HepG2 (cell line): ENCODE data around the gene VWA1. TPM values are rescaled to one million over a fixed set of nuclear protein-coding genes. Genes with fewer than 3 reads are reported as not detected.

Experiments used
- GPN1 ChIP-seq: sonication (generic); formaldehyde crosslinking; IDR thresholded peaks from 2 replicates; pipeline ENCODE4 v1.5.1; 2020; ENCODE audit warnings: missing genetic modification reagents, borderline replicate concordance
- MIER2 ChIP-seq: IDR thresholded peaks from 2 replicates; pipeline ENCODE4 v1.6.1; 2016; ENCODE audit warnings: missing biosample characterization, missing genetic modification reagents
- ZNF451 ChIP-seq: sonication (generic); formaldehyde crosslinking; IDR thresholded peaks from 2 replicates; pipeline ENCODE4 v1.5.0; 2020; ENCODE audit warnings: mild to moderate bottlenecking, missing genetic modification reagents
- ZNF839 ChIP-seq: sonication (generic); formaldehyde crosslinking; IDR thresholded peaks from 2 replicates; pipeline ENCODE4 v1.4.0; 2020; ENCODE audit warnings: missing genetic modification reagents, mild to moderate bottlenecking, borderline replicate concordance
- polyA plus RNA-seq, 8 experiments: library from polyadenylated mRNA; depleted of rRNA in 3 of 8; stranded (reverse) in 7 of 8; unstranded in 1 of 8; fragments of >200 nt; fragmentation: Illumina TruSeq in 4 of 8; extraction: Trizol in 4 of 8; gene quantifications; 2 replicates each; pipeline versions ENCODE4 v1.2.1 to v1.2.3, GENCODE V29; 2011 to 2016; ENCODE audit warnings: low read depth in 4 of 8, missing spikeins in 1 of 8, mixed read lengths in 1 of 8; ENCODE audit not compliant: insufficient read depth in 1 of 8
- total RNA-seq, 5 experiments: library from RNA; depleted of rRNA; stranded (reverse); fragments of >200 nt; fragmentation: Illumina TruSeq; extraction: Trizol; gene quantifications; 2 replicates each; pipeline ENCODE4 v1.2.3, GENCODE V29; 2016; ENCODE audit warnings: low read depth in 1 of 5
- TF ChIP-seq, protein P1 (sequence below): sonication (generic); formaldehyde crosslinking; IDR thresholded peaks from 2 replicates; pipeline ENCODE4 v1.4.0; 2020; ENCODE audit warnings: mild to moderate bottlenecking, missing genetic modification reagents
- TF ChIP-seq, protein P2 (sequence below): IDR thresholded peaks from 2 replicates; pipeline ENCODE4 v1.4.0; 2020; ENCODE audit warnings: mild to moderate bottlenecking, missing genetic modification reagents
- TF ChIP-seq, protein P3 (sequence below): sonication (generic); formaldehyde crosslinking; IDR thresholded peaks from 2 replicates; pipeline ENCODE4 v1.4.0; 2020; ENCODE audit warnings: mild to moderate bottlenecking, missing genetic modification reagents
- TF ChIP-seq, protein P4 (sequence below), 2 experiments: sonication (generic) in 1 of 2; formaldehyde crosslinking in 1 of 2; IDR thresholded peaks; 2 replicates each; pipeline versions ENCODE4 v1.4.0 to v1.6.1; 2018 to 2020; ENCODE audit warnings: missing genetic modification reagents in 2 of 2, borderline replicate concordance in 1 of 2, low read depth in 1 of 2, mild to moderate bottlenecking in 1 of 2, missing biosample characterization in 1 of 2
- TF ChIP-seq, protein P5 (sequence below), 2 experiments: fragments of 450-650 bp in 1 of 2; sonication (generic) in 1 of 2; formaldehyde crosslinking; IDR thresholded peaks; 2 replicates each; pipeline versions ENCODE4 v1.5.0 to v1.8.0; 2020 to 2022; ENCODE audit warnings: mild to moderate bottlenecking in 1 of 2, missing genetic modification reagents in 1 of 2
- TF ChIP-seq, protein P6 (sequence below): IDR thresholded peaks from 2 replicates; pipeline ENCODE4 v1.6.1; 2016; ENCODE audit warnings: low read depth

The VWA1 gene
- total and polyA plus RNA-seq, 2 of the 13 experiments (the other 11 are each of a cell fraction or from before 2014, with no cell fraction given), result 40.9 to 57.5 TPM

DNA sequence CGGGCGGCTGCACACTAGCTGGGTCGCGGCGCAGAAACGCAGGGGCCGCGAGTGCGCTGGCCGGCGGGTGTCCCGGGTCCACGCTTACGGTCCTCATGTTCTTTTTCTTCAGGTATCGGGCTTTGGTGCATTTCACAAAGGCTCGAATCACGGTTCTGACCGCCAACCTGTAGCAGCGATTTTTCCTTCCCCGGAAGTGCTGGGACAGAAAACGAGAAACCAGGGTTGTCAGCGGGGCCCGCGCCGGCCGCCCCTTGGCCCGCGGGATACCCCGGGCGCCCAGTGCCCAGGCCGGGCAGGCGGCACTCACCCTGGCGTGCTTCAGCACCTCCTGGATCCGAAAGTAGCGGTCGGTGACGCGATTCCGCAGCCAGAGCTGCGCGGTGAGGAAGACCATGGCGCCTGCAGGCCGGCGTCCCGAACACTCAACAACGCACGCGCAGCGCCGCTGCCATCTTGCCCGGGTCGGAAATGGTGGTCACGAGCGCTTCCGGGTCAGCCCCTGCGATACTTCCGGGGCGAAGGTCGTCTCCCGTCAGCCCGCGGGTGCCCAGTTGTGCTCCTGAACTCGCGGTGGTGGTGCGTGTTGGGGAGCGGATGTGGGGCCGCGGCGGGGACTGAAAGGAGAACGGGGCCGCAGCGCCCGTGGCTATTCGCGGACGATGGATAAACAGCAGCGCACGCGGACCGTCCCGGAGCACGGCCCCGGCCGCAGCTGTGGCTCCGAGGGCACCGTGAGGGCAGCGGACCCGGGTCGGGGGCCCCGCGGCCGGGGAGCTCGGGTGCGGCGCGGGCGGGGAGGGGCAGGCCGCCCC lies 28.5 kb upstream of the VWA1 start, which contains the start of gene MRPL20 (continued):
- TF ChIP-seq, protein P1, sequence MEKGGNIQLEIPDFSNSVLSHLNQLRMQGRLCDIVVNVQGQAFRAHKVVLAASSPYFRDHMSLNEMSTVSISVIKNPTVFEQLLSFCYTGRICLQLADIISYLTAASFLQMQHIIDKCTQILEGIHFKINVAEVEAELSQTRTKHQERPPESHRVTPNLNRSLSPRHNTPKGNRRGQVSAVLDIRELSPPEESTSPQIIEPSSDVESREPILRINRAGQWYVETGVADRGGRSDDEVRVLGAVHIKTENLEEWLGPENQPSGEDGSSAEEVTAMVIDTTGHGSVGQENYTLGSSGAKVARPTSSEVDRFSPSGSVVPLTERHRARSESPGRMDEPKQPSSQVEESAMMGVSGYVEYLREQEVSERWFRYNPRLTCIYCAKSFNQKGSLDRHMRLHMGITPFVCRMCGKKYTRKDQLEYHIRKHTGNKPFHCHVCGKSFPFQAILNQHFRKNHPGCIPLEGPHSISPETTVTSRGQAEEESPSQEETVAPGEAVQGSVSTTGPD (CRISPR knock-in tag), result no peak
- TF ChIP-seq, protein P2, sequence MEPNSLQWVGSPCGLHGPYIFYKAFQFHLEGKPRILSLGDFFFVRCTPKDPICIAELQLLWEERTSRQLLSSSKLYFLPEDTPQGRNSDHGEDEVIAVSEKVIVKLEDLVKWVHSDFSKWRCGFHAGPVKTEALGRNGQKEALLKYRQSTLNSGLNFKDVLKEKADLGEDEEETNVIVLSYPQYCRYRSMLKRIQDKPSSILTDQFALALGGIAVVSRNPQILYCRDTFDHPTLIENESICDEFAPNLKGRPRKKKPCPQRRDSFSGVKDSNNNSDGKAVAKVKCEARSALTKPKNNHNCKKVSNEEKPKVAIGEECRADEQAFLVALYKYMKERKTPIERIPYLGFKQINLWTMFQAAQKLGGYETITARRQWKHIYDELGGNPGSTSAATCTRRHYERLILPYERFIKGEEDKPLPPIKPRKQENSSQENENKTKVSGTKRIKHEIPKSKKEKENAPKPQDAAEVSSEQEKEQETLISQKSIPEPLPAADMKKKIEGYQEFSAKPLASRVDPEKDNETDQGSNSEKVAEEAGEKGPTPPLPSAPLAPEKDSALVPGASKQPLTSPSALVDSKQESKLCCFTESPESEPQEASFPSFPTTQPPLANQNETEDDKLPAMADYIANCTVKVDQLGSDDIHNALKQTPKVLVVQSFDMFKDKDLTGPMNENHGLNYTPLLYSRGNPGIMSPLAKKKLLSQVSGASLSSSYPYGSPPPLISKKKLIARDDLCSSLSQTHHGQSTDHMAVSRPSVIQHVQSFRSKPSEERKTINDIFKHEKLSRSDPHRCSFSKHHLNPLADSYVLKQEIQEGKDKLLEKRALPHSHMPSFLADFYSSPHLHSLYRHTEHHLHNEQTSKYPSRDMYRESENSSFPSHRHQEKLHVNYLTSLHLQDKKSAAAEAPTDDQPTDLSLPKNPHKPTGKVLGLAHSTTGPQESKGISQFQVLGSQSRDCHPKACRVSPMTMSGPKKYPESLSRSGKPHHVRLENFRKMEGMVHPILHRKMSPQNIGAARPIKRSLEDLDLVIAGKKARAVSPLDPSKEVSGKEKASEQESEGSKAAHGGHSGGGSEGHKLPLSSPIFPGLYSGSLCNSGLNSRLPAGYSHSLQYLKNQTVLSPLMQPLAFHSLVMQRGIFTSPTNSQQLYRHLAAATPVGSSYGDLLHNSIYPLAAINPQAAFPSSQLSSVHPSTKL (CRISPR knock-in tag), result peak; percentile 62; the same call in 1 of the 2 replicates
- TF ChIP-seq, protein P3, sequence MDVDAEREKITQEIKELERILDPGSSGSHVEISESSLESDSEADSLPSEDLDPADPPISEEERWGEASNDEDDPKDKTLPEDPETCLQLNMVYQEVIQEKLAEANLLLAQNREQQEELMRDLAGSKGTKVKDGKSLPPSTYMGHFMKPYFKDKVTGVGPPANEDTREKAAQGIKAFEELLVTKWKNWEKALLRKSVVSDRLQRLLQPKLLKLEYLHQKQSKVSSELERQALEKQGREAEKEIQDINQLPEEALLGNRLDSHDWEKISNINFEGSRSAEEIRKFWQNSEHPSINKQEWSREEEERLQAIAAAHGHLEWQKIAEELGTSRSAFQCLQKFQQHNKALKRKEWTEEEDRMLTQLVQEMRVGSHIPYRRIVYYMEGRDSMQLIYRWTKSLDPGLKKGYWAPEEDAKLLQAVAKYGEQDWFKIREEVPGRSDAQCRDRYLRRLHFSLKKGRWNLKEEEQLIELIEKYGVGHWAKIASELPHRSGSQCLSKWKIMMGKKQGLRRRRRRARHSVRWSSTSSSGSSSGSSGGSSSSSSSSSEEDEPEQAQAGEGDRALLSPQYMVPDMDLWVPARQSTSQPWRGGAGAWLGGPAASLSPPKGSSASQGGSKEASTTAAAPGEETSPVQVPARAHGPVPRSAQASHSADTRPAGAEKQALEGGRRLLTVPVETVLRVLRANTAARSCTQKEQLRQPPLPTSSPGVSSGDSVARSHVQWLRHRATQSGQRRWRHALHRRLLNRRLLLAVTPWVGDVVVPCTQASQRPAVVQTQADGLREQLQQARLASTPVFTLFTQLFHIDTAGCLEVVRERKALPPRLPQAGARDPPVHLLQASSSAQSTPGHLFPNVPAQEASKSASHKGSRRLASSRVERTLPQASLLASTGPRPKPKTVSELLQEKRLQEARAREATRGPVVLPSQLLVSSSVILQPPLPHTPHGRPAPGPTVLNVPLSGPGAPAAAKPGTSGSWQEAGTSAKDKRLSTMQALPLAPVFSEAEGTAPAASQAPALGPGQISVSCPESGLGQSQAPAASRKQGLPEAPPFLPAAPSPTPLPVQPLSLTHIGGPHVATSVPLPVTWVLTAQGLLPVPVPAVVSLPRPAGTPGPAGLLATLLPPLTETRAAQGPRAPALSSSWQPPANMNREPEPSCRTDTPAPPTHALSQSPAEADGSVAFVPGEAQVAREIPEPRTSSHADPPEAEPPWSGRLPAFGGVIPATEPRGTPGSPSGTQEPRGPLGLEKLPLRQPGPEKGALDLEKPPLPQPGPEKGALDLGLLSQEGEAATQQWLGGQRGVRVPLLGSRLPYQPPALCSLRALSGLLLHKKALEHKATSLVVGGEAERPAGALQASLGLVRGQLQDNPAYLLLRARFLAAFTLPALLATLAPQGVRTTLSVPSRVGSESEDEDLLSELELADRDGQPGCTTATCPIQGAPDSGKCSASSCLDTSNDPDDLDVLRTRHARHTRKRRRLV, result no peak
- TF ChIP-seq, protein P4, sequence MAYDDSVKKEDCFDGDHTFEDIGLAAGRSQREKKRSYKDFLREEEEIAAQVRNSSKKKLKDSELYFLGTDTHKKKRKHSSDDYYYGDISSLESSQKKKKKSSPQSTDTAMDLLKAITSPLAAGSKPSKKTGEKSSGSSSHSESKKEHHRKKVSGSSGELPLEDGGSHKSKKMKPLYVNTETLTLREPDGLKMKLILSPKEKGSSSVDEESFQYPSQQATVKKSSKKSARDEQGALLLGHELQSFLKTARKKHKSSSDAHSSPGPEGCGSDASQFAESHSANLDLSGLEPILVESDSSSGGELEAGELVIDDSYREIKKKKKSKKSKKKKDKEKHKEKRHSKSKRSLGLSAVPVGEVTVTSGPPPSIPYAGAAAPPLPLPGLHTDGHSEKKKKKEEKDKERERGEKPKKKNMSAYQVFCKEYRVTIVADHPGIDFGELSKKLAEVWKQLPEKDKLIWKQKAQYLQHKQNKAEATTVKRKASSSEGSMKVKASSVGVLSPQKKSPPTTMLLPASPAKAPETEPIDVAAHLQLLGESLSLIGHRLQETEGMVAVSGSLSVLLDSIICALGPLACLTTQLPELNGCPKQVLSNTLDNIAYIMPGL (CRISPR knock-in tag; IDR thresholded peaks at IDR 0.05; ENCODE audit: borderline replicate concordance in 1 of 2, low read depth in 1 of 2), result peak; percentile 92 to 93
- TF ChIP-seq, protein P5, sequence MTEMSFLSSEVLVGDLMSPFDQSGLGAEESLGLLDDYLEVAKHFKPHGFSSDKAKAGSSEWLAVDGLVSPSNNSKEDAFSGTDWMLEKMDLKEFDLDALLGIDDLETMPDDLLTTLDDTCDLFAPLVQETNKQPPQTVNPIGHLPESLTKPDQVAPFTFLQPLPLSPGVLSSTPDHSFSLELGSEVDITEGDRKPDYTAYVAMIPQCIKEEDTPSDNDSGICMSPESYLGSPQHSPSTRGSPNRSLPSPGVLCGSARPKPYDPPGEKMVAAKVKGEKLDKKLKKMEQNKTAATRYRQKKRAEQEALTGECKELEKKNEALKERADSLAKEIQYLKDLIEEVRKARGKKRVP (CRISPR knock-in tag; IDR thresholded peaks at IDR 0.05), result peak in 1 of 2 experiments; percentile 57; a peak in 2 of 4 replicates
- TF ChIP-seq MIER2 (CRISPR knock-in tag) (no peak), ZNF839 (CRISPR knock-in tag) (peak; percentile 82; the same call in 1 of the 2 replicates), GPN1 (0 out of 2 replicates have a peak, but pooled peaks have one; percentile 88), ZNF451 (CRISPR knock-in tag) (peak; percentile 87)
- TF ChIP-seq, protein P6, sequence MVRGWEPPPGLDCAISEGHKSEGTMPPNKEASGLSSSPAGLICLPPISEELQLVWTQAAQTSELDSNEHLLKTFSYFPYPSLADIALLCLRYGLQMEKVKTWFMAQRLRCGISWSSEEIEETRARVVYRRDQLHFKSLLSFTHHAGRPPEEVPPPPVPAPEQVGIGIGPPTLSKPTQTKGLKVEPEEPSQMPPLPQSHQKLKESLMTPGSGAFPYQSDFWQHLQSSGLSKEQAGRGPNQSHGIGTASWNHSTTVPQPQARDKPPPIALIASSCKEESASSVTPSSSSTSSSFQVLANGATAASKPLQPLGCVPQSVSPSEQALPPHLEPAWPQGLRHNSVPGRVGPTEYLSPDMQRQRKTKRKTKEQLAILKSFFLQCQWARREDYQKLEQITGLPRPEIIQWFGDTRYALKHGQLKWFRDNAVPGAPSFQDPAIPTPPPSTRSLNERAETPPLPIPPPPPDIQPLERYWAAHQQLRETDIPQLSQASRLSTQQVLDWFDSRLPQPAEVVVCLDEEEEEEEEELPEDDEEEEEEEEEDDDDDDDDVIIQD (CRISPR knock-in tag), result peak; percentile 48; the same call in 1 of the 2 replicates
